ENCODE results near the gene CDC34.

Gene CDC34

DNA sequence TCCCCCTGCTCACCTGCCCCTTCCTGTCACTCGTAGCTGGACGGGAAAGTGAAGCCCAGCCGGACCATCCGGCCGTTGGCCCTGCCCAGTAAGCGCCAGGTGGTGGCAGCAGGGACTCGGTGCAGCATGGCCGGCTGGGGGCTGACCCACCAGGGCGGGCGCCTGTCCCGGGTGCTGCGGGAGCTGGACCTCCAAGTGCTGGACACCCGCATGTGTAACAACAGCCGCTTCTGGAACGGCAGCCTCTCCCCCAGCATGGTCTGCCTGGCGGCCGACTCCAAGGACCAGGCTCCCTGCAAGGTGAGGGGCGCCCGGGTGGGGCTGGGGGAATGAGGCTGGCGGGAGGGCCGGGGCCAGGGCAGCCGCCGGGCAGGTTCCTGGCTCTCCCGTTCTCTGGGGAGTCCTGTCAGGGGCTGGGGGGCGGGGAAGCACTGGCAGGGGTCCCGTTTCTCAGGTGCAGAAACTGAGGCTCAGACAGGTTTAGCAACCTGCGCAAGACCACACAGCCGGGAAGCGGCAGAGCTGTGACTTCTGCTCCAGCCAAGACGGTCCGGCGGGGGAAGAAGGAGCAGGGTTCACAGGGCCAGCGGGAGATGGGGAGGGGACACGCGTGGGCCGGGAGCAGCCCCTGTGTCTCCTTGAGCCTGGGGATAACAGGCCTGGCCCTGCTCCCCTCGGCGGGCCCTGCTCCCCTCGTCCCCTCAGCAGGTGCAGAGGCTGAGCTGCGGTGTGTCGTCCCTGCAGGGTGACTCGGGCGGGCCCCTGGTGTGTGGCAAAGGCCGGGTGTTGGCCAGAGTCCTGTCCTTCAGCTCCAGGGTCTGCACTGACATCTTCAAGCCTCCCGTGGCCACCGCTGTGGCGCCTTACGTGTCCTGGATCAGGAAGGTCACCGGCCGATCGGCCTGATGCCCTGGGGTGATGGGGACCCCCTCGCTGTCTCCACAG, 17.6 kb downstream of the CDC34 start:
- H2AK5ac ChIP-seq (ENCODE audit: low read length, severe bottlenecking): no peak overlapping the region
- no peaks in the 10 kb centered on the region for H3K9me3 ChIP-seq (ENCODE audit: control insufficient read depth, low read length)
- H2AFZ ChIP-seq (ENCODE audit: low read depth, low read length): no peak overlapping the region
- H4K91ac ChIP-seq (ENCODE audit: low read length): no peak overlapping the region
- no peak overlapping the region for H2BK12ac ChIP-seq (ENCODE audit: low read length in 2 of 2)
- no peak overlapping the region for H2BK120ac ChIP-seq (ENCODE audit: low read depth, low read length)
- no peak overlapping the region for H3K4me2 ChIP-seq (ENCODE audit: low read length, poor library complexity, severe bottlenecking)
- no peak overlapping the region for H3K18ac ChIP-seq (ENCODE audit: low read depth in 1 of 2, low read length in 2 of 2)
- H3K14ac ChIP-seq (ENCODE audit: low read length in 2 of 2): no peak overlapping the region
- H3K23ac ChIP-seq (ENCODE audit: low read length in 2 of 2): no peak overlapping the region
- H3K4ac ChIP-seq (ENCODE audit: low read depth in 1 of 2, low read length in 2 of 2): no peak overlapping the region
- no peak overlapping the region for H4K8ac ChIP-seq (ENCODE audit: low read length)
- H2BK5ac ChIP-seq (ENCODE audit: low read depth, low read length, poor library complexity, severe bottlenecking): no peak overlapping the region
- no peak for DNase-seq
- WGBS: 92% methylated on average over 52 of the region's 52 CpGs
- no peak overlapping the region for H3K9ac ChIP-seq (ENCODE audit: low read length)
- no peaks in the 10 kb centered on the region for H3K79me1 ChIP-seq (replicated peaks; ENCODE audit: low read length, poor library complexity, severe bottlenecking)
- no peaks in the 10 kb centered on the region for H3K36me3 ChIP-seq (ENCODE audit: control insufficient read depth in 1 of 2, insufficient read depth in 2 of 2, low read depth in 1 of 2, low read length in 2 of 2)
- H3K27me3 ChIP-seq (ENCODE audit: control insufficient read depth in 1 of 2, insufficient read depth in 1 of 2, low read length in 2 of 2): peaks cover 0 to 18% of the 10 kb centered on the region in 2 experiments
- H3K27ac ChIP-seq (ENCODE audit: low read length, poor library complexity, severe bottlenecking): no peak overlapping the region
- H3K4me1 ChIP-seq (ENCODE audit: control insufficient read depth, insufficient read depth, low read depth, low read length): peaks cover 12% of the 10 kb centered on the region
- H3K4me3 ChIP-seq (ENCODE audit: insufficient read depth in 1 of 2, low read depth in 1 of 2, low read length in 2 of 2): no peak overlapping the region
- H2BK15ac ChIP-seq (ENCODE audit: low read depth, poor library complexity, severe bottlenecking): no peak overlapping the region

DNA sequence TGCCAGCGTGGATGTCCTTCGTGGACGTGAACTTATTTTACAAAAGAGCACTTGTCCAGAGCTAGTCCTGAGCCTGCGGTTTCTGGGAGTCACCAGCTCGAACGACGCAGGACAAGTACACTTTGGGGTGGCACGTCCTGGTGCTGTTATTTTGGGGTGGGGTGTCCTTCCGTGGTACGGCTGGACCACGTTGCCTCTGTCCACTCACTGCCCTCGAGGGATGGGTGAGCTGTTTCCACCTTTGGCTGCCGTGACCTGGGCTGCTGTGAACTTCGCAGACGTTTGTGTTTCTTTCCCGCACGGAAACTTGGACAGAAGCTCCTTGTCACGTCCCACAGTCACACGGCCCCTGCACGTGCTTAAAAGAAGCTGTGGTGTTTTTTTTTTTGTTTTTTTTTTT, 23.3 kb downstream of the CDC34 start:
- Histone ChIP-seq H3K79me1 (replicated peaks; ENCODE audit: low read length, poor library complexity, severe bottlenecking) (no peaks in the 10 kb centered on the region), H3K4me1 (ENCODE audit: control insufficient read depth, insufficient read depth, low read depth, low read length) (peaks cover 9% of the 10 kb centered on the region), H3K18ac (ENCODE audit: low read depth in 1 of 2, low read length in 2 of 2) (peak overlapping the region in 1 of 2 experiments; percentile 63), H3K9ac (ENCODE audit: low read length) (no peak overlapping the region), H3K14ac (ENCODE audit: low read length in 2 of 2) (no peak overlapping the region), H3K27me3 (ENCODE audit: control insufficient read depth in 1 of 2, insufficient read depth in 1 of 2, low read length in 2 of 2) (peaks cover 0 to 3% of the 10 kb centered on the region in 2 experiments), H3K36me3 (ENCODE audit: control insufficient read depth in 1 of 2, insufficient read depth in 2 of 2, low read depth in 1 of 2, low read length in 2 of 2) (no peaks in the 10 kb centered on the region), H3K9me3 (ENCODE audit: control insufficient read depth, low read length) (no peaks in the 10 kb centered on the region), H3K4me3 (ENCODE audit: insufficient read depth in 1 of 2, low read depth in 1 of 2, low read length in 2 of 2) (no peak overlapping the region), H2AFZ (ENCODE audit: low read depth, low read length) (no peak overlapping the region), H3K4me2 (ENCODE audit: low read length, poor library complexity, severe bottlenecking) (no peak overlapping the region), H4K91ac (ENCODE audit: low read length) (peak overlapping the region; percentile 64), H3K4ac (ENCODE audit: low read depth in 1 of 2, low read length in 2 of 2) (no peak overlapping the region), H2BK12ac (ENCODE audit: low read length in 2 of 2) (peak overlapping the region in 1 of 2 experiments; percentile 59), H2BK120ac (ENCODE audit: low read depth, low read length) (no peak overlapping the region), H3K23ac (ENCODE audit: low read length in 2 of 2) (no peak overlapping the region), H2BK5ac (ENCODE audit: low read depth, low read length, poor library complexity, severe bottlenecking) (no peak overlapping the region), H3K27ac (ENCODE audit: low read length, poor library complexity, severe bottlenecking) (no peak overlapping the region), H2BK15ac (ENCODE audit: low read depth, poor library complexity, severe bottlenecking) (no peak overlapping the region), H2AK5ac (ENCODE audit: low read length, severe bottlenecking) (no peak overlapping the region), H4K8ac (ENCODE audit: low read length) (no peak overlapping the region)
- WGBS: 85% methylated on average over 20 of the region's 20 CpGs
- DNase-seq: no peak

DNA sequence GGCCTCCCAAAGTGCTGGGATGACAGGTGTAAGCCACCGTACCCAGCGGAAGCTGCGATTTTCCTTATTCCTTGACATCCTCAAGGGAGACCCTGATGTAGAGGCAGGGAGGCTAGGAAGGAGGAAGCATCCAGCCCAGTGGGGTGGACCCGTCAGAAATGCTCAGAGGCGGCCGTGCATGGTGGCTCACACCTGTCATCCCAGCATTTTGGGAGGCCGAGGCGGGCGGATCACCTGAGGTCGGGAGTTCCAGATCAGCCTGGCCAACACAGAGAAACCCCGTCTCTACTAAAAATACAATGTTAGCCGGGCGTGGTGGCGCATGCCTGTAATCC, 23.9 kb downstream of the CDC34 start:
- WGBS: 95% methylated on average over 12 of the region's 14 CpGs
- Histone ChIP-seq H2AFZ (ENCODE audit: low read depth, low read length) (no peak overlapping the region), H2BK120ac (ENCODE audit: low read depth, low read length) (no peak overlapping the region)

DNA sequence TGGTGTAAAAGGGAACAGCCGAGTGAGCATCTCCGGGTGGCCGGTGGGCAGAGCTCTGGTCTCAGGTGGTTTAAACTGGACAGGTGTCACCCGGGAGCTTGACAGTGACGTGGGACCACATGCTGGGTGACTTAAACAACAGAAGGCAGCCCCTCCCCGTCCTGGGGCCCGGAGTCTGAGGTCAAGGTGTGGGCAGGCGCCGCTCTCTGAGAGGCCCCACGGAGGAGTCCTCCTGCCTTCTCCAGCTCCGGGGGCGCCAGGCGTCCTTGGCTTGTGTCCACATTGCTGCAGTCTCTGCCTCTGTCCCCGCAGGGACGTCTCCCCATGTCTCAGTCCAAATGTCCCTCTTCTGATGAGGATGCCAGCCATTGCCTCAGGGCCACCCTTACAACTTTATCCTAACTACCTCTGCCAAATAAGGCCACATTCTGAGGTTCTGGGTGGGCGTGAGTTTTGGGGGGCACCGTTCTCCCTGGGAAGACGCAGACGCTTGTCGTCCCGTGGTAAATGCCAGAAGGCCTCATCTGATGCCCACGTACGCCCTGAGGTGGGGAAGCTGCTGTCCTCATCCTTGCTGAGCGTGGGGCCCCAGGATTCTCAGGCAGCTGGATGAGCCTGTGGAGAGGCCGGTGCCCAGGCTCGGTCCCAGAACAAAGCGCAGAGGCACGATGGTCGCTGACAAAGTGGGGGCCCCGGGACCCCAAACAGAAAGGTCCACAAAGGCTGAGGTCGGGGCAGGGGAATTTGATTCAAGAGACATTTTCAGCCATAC, 25.2 kb downstream of the CDC34 start:
- peaks cover 0 to 2% of the 10 kb centered on the region in 2 experiments for H3K27me3 ChIP-seq (ENCODE audit: control insufficient read depth in 1 of 2, insufficient read depth in 1 of 2, low read length in 2 of 2)
- peak overlapping the region in 1 of 2 experiments; percentile 6 for H3K14ac ChIP-seq (ENCODE audit: low read length in 2 of 2)
- H3K4me2 ChIP-seq (ENCODE audit: low read length, poor library complexity, severe bottlenecking): no peak overlapping the region
- H2BK15ac ChIP-seq (ENCODE audit: low read depth, poor library complexity, severe bottlenecking): peak overlapping the region; percentile 67
- H4K91ac ChIP-seq (ENCODE audit: low read length): peak overlapping the region; percentile 87
- no peak overlapping the region for H3K27ac ChIP-seq (ENCODE audit: low read length, poor library complexity, severe bottlenecking)
- no peak overlapping the region for H3K4me3 ChIP-seq (ENCODE audit: insufficient read depth in 1 of 2, low read depth in 1 of 2, low read length in 2 of 2)
- no peak overlapping the region for H3K9ac ChIP-seq (ENCODE audit: low read length)
- H3K23ac ChIP-seq (ENCODE audit: low read length in 2 of 2): no peak overlapping the region
- 92% methylated on average over 31 of the region's 31 CpGs for WGBS
- no peak overlapping the region for H2AFZ ChIP-seq (ENCODE audit: low read depth, low read length)
- no peak overlapping the region for H2BK5ac ChIP-seq (ENCODE audit: low read depth, low read length, poor library complexity, severe bottlenecking)
- peak overlapping the region; percentile 64 for H2BK120ac ChIP-seq (ENCODE audit: low read depth, low read length)
- H3K9me3 ChIP-seq (ENCODE audit: control insufficient read depth, low read length): no peaks in the 10 kb centered on the region
- H2BK12ac ChIP-seq (ENCODE audit: low read length in 2 of 2): peak overlapping the region; percentile 84 to 89
- DNase-seq: no peak
- no peaks in the 10 kb centered on the region for H3K79me1 ChIP-seq (replicated peaks; ENCODE audit: low read length, poor library complexity, severe bottlenecking)
- peak overlapping the region; percentile 80 for H4K8ac ChIP-seq (ENCODE audit: low read length)
- peak overlapping the region; percentile 41 to 54 for H3K18ac ChIP-seq (ENCODE audit: low read depth in 1 of 2, low read length in 2 of 2)
- no peak overlapping the region for H2AK5ac ChIP-seq (ENCODE audit: low read length, severe bottlenecking)
- H3K4ac ChIP-seq (ENCODE audit: low read depth in 1 of 2, low read length in 2 of 2): peak overlapping the region; percentile 47 to 51
- no peaks in the 10 kb centered on the region for H3K36me3 ChIP-seq (ENCODE audit: control insufficient read depth in 1 of 2, insufficient read depth in 2 of 2, low read depth in 1 of 2, low read length in 2 of 2)
- peaks cover 4% of the 10 kb centered on the region for H3K4me1 ChIP-seq (ENCODE audit: control insufficient read depth, insufficient read depth, low read depth, low read length)

More for the DNA sequence above, 23.9 kb downstream of the CDC34 start:
- no peak overlapping the region for H3K4me2 ChIP-seq (ENCODE audit: low read length, poor library complexity, severe bottlenecking)
- no peaks in the 10 kb centered on the region for H3K36me3 ChIP-seq (ENCODE audit: control insufficient read depth in 1 of 2, insufficient read depth in 2 of 2, low read depth in 1 of 2, low read length in 2 of 2)
- no peak overlapping the region for H3K4me3 ChIP-seq (ENCODE audit: insufficient read depth in 1 of 2, low read depth in 1 of 2, low read length in 2 of 2)
- no peak overlapping the region for H3K14ac ChIP-seq (ENCODE audit: low read length in 2 of 2)
- no peak overlapping the region for H2BK15ac ChIP-seq (ENCODE audit: low read depth, poor library complexity, severe bottlenecking)
- H3K27me3 ChIP-seq (ENCODE audit: control insufficient read depth in 1 of 2, insufficient read depth in 1 of 2, low read length in 2 of 2): peaks cover 0 to 3% of the 10 kb centered on the region in 2 experiments
- no peak overlapping the region for H3K23ac ChIP-seq (ENCODE audit: low read length in 2 of 2)
- H4K91ac ChIP-seq (ENCODE audit: low read length): no peak overlapping the region
- no peak overlapping the region for H2AK5ac ChIP-seq (ENCODE audit: low read length, severe bottlenecking)
- H2BK5ac ChIP-seq (ENCODE audit: low read depth, low read length, poor library complexity, severe bottlenecking): no peak overlapping the region
- peak overlapping the region in 1 of 2 experiments; percentile 80 for H3K18ac ChIP-seq (ENCODE audit: low read depth in 1 of 2, low read length in 2 of 2)
- no peak for DNase-seq
- H3K27ac ChIP-seq (ENCODE audit: low read length, poor library complexity, severe bottlenecking): no peak overlapping the region
- H3K4ac ChIP-seq (ENCODE audit: low read depth in 1 of 2, low read length in 2 of 2): no peak overlapping the region
- H2BK12ac ChIP-seq (ENCODE audit: low read length in 2 of 2): peak overlapping the region; percentile 14 to 76
- H4K8ac ChIP-seq (ENCODE audit: low read length): no peak overlapping the region
- H3K9ac ChIP-seq (ENCODE audit: low read length): no peak overlapping the region
- peaks cover 9% of the 10 kb centered on the region for H3K4me1 ChIP-seq (ENCODE audit: control insufficient read depth, insufficient read depth, low read depth, low read length)
- H3K79me1 ChIP-seq (replicated peaks; ENCODE audit: low read length, poor library complexity, severe bottlenecking): no peaks in the 10 kb centered on the region
- no peaks in the 10 kb centered on the region for H3K9me3 ChIP-seq (ENCODE audit: control insufficient read depth, low read length)
